GM15510 (cell line): ENCODE measurements around the gene RNF121.

Source experiments
- POLR2A ChIP-seq: IDR thresholded peaks from 3 replicates; pipeline ENCODE4 v1.6.1; 2011; ENCODE audit warnings: borderline replicate concordance; ENCODE audit not compliant: insufficient read length; ENCODE audit errors: extremely low read depth

RNF121 gene

GRCh38 chr11:71999362-71999761 is 70.5 kb downstream of the RNF121 start:
- no peak for TF ChIP-seq POLR2A

- no peak for TF ChIP-seq POLR2A
These were observed 71.0 kb downstream of the RNF121 start for GRCh38 chr11:71999798-72000197.

DNA sequence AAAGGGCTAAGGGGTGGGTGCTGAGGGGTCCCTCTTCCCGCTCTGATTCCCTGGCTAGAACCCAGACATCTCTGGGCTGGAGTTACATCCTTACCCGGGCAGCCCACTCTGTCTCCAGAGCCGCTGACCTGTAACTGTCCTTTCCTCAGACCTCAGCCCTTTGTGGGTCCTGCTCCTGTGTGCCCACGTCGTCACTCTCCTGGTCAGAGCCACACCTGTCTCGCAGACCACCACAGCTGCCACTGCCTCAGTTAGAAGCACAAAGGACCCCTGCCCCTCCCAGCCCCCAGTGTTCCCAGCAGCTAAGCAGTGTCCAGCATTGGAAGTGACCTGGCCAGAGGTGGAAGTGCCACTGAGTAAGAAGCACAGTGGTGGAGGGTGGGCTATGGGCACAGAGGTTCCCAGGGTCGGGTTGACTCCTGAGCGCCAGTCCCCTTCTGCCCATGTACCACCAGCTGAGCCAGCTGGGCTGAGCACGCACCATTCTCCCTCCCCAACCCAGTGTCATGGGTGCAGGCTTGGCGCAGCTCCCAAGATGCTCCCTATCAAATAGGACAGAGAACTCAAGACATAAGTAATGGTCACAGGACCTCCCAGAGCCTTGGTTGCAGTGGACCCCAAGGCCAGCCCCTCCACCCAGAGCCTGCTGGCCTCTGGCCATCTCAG is 71.5 kb downstream of the RNF121 start:
- TF ChIP-seq POLR2A = no peak

GRCh38 chr11:72001285-72001684 is 72.4 kb downstream of the RNF121 start:
- no peak for TF ChIP-seq POLR2A

DNA sequence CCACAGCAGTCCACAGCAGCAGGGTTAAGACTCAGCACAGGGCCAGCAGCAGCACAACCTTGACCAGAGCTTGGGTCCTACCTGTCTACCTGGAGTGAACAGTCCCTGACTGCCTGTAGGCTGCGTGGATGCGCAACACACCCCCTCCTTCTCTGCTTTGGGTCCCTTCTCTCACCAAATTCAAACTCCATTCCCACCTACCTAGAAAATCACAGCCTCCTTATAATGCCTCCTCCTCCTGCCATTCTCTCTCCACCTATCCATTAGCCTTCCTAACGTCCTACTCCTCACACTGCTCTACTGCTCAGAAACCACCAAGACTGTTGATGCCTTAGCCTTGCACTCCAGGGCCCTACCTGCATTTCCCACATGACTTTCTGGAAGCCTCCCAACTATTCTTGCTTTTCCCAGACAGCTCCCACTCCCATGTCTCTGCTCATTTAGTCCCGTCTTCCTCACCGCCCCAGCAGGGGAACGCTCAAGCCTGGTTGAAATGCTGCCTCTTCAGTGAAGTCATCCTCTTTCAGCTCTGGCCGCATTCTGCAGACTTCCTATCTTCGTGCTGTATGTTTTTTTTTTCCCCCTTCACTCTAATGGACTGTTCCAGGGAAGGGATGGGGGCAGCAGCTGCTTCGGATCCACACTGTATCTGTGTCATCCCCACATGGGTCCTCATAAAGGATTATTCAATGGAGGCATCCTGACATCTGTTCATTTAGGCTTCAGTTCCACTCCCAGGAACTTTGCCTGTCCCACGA is 73.2 kb downstream of the RNF121 start:
- TF ChIP-seq POLR2A = no peak

- TF ChIP-seq POLR2A = peak; percentile 28
These were observed 74.3 kb downstream of the RNF121 start for GRCh38 chr11:72002841-72003775.

- TF ChIP-seq POLR2A = no peak
These were observed 74.9 kb downstream of the RNF121 start for GRCh38 chr11:72003776-72004171.

DNA sequence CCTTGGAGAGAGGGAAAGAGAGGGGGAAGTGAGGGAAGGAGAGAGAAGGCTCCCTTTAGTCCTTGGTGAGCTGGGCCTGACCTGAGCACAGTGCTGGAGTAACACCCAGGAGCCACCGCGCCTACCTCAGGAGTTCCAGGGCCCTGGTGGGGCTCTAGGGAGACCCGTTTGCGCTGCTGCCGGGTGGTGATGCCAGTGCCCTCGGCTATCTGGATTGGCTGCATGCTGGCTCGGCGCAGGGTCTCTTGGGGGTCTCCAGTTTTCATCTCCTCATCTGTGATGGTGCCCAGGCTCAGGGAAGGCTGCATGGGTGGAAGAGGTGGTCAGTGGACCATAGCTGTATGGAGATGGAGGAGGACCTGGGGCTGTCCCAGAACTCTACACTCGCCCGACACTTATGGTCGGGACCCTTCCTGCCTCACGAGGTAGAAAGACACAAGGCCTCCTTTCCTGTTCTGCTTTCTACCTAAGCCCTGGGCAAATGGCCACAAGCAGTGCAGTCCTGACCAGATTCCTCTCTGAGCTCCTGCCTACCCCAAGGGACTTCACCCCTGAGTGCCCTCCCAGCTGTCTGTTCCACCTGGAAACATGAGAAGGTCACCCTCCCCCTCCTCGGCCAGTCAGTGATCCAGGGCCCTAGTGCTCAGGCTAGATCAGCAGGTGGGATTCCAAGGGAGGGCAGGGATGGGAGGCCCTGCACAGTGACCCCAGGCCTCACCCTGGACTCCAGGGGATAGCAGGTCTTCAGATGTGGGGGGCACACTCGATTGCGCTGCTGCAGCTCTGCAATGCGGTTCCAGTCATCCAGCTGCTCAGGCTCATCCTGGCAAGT is 75.9 kb downstream of the RNF121 start:
- no peak for TF ChIP-seq POLR2A

GRCh38 chr11:72005347-72006260 is 76.8 kb downstream of the RNF121 start:
- TF ChIP-seq POLR2A = no peak

GRCh38 chr11:72006309-72007088 is 77.7 kb downstream of the RNF121 start:
- no peak for TF ChIP-seq POLR2A

DNA sequence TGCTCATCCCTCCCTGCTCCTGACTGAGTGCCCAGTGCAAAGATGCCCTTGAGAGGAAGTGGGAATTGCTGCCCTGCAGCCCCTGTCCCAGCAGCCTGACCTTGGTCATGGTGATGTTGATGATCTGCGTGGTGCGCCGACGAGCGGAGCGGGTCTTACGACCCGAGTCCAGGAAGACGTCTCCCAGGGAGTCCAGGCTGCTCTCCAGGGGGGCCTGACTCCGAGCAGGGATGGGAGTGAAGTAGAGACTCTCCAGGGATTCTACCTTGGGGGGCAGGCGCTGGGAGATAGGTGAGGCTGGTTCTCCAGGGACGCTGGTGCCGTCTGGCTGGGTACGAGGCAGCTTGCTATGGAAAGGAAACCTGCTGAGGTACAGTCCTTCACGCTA is 78.2 kb downstream of the RNF121 start:
- TF ChIP-seq POLR2A = peak; percentile 14

- TF ChIP-seq POLR2A = no peak
These were observed 78.7 kb downstream of the RNF121 start for GRCh38 chr11:72007587-72007986.
